Stomach smooth muscle (tissue), 2 donors: ENCODE measurements around the gene HBG2.

Experiments
- H3K27ac ChIP-seq: one replicate; pipeline ENCODE4 v1.7.0; 2013; ENCODE audit warnings: mild to moderate bottlenecking, low read length, inconsistent platforms
- H3K27me3 ChIP-seq, 2 donors: one replicate each; pipeline ENCODE4 v1.7.0; 2013; ENCODE audit warnings: low read length in 2 of 2; ENCODE audit not compliant: insufficient read depth in 2 of 2, control insufficient read depth in 1 of 2
- H3K36me3 ChIP-seq, 2 donors: one replicate each; pipeline ENCODE4 v1.7.0; 2013; ENCODE audit warnings: low read length in 2 of 2; ENCODE audit not compliant: control insufficient read depth in 2 of 2, insufficient read depth in 2 of 2
- H3K4me1 ChIP-seq: one replicate; pipeline ENCODE4 v1.7.0; 2013; ENCODE audit warnings: low read length; ENCODE audit not compliant: control insufficient read depth, insufficient read depth
- H3K4me3 ChIP-seq, 2 donors: one replicate each; pipeline ENCODE4 v1.7.0; 2013; ENCODE audit warnings: low read length in 2 of 2
- H3K9ac ChIP-seq, 2 donors: one replicate each; pipeline ENCODE4 v1.7.0; 2013; ENCODE audit warnings: low read length in 2 of 2, mild to moderate bottlenecking in 1 of 2
- H3K9me3 ChIP-seq, 2 donors: one replicate each; pipeline ENCODE4 v1.7.0; 2013; ENCODE audit warnings: low read length in 2 of 2; ENCODE audit not compliant: control insufficient read depth in 2 of 2
- donor health status: healthy.
- donor health status: Pancreatic carcinoma.

The HBG2 gene

GRCh38 chr11:5229796-5230195 is 24.8 kb downstream of the HBG2 start:
- Histone ChIP-seq H3K4me1 (no peaks in the 10 kb centered on the region), H3K9me3 (no peaks in the 10 kb centered on the region), H3K4me3 (no peak overlapping the region), H3K36me3 (no peaks in the 10 kb centered on the region), H3K27me3 (no peaks in the 10 kb centered on the region), H3K9ac (no peak overlapping the region), H3K27ac (no peak overlapping the region)

GRCh38 chr11:5229356-5229755 is 25.2 kb downstream of the HBG2 start:
- Histone ChIP-seq H3K27me3 (no peaks in the 10 kb centered on the region), H3K27ac (no peak overlapping the region), H3K4me1 (no peaks in the 10 kb centered on the region), H3K9ac (no peak overlapping the region), H3K4me3 (no peak overlapping the region), H3K36me3 (no peaks in the 10 kb centered on the region), H3K9me3 (no peaks in the 10 kb centered on the region)

- no peaks in the 10 kb centered on the region for H3K27me3 ChIP-seq
- no peaks in the 10 kb centered on the region for H3K9me3 ChIP-seq
- no peak overlapping the region for H3K27ac ChIP-seq
- H3K36me3 ChIP-seq: no peaks in the 10 kb centered on the region
- no peak overlapping the region for H3K4me3 ChIP-seq
- H3K4me1 ChIP-seq: no peaks in the 10 kb centered on the region
- no peak overlapping the region for H3K9ac ChIP-seq
These were observed 26.5 kb downstream of the HBG2 start for GRCh38 chr11:5228124-5228523.

- Histone ChIP-seq H3K9ac (no peak overlapping the region), H3K27ac (no peak overlapping the region), H3K4me3 (no peak overlapping the region), H3K36me3 (no peaks in the 10 kb centered on the region), H3K4me1 (no peaks in the 10 kb centered on the region), H3K9me3 (no peaks in the 10 kb centered on the region), H3K27me3 (no peaks in the 10 kb centered on the region)
These were observed 26.9 kb downstream of the HBG2 start for GRCh38 chr11:5227681-5228080.

GRCh38 chr11:5226732-5227310 is 27.8 kb downstream of the HBG2 start, which contains the start of gene HBB:
HBB (minus strand) TSS chr11:5227071; CDS start chr11:5227021, 50 bp downstream.
- Histone ChIP-seq H3K4me1 (no peaks in the 10 kb centered on the region), H3K9me3 (no peaks in the 10 kb centered on the region), H3K4me3 (no peak within 1 kb of the TSS), H3K27me3 (no peaks in the 10 kb centered on the region), H3K9ac (no peak within 1 kb of the TSS), H3K36me3 (no peaks in the 10 kb centered on the region), H3K27ac (no peak within 1 kb of the TSS)

GRCh38 chr11:5225480-5225871 is 29.1 kb downstream of the HBG2 start:
- Histone ChIP-seq H3K36me3 (no peaks in the 10 kb centered on the region), H3K4me3 (no peak overlapping the region), H3K27ac (no peak overlapping the region), H3K4me1 (no peaks in the 10 kb centered on the region), H3K9me3 (no peaks in the 10 kb centered on the region), H3K9ac (no peak overlapping the region), H3K27me3 (no peaks in the 10 kb centered on the region)

GRCh38 chr11:5224538-5225479 is 29.8 kb downstream of the HBG2 start:
- H3K27ac ChIP-seq: no peak overlapping the region
- H3K9ac ChIP-seq: no peak overlapping the region
- no peaks in the 10 kb centered on the region for H3K36me3 ChIP-seq
- H3K4me1 ChIP-seq: no peaks in the 10 kb centered on the region
- no peaks in the 10 kb centered on the region for H3K9me3 ChIP-seq
- H3K27me3 ChIP-seq: no peaks in the 10 kb centered on the region
- no peak overlapping the region for H3K4me3 ChIP-seq

GRCh38 chr11:5223686-5224085 is 30.9 kb downstream of the HBG2 start:
- Histone ChIP-seq H3K36me3 (no peaks in the 10 kb centered on the region), H3K4me1 (no peaks in the 10 kb centered on the region), H3K27me3 (no peaks in the 10 kb centered on the region), H3K27ac (no peak overlapping the region), H3K4me3 (no peak overlapping the region), H3K9ac (no peak overlapping the region), H3K9me3 (no peaks in the 10 kb centered on the region)

GRCh38 chr11:5223146-5223545 is 31.4 kb downstream of the HBG2 start:
- Histone ChIP-seq H3K4me1 (no peaks in the 10 kb centered on the region), H3K27ac (no peak overlapping the region), H3K4me3 (no peak overlapping the region), H3K9me3 (no peaks in the 10 kb centered on the region), H3K27me3 (no peaks in the 10 kb centered on the region), H3K9ac (no peak overlapping the region), H3K36me3 (no peaks in the 10 kb centered on the region)

- Histone ChIP-seq H3K4me1 (no peaks in the 10 kb centered on the region), H3K36me3 (no peaks in the 10 kb centered on the region)
These were observed 44.1 kb downstream of the HBG2 start for GRCh38 chr11:5210376-5210885.

GRCh38 chr11:5204787-5205186 is 49.8 kb downstream of the HBG2 start:
- H3K27ac ChIP-seq: no peak overlapping the region
- H3K4me3 ChIP-seq: no peak overlapping the region
- no peaks in the 10 kb centered on the region for H3K36me3 ChIP-seq
- no peaks in the 10 kb centered on the region for H3K4me1 ChIP-seq
- H3K27me3 ChIP-seq: no peaks in the 10 kb centered on the region
- no peak overlapping the region for H3K9ac ChIP-seq
- no peaks in the 10 kb centered on the region for H3K9me3 ChIP-seq

More at GRCh38 chr11:5210376-5210885, 44.1 kb downstream of the HBG2 start:
- Histone ChIP-seq H3K9ac (no peak overlapping the region), H3K9me3 (peaks cover 0 to 2% of the 10 kb centered on the region in 2 donors), H3K4me3 (no peak overlapping the region), H3K27me3 (no peaks in the 10 kb centered on the region), H3K27ac (no peak overlapping the region)
